Erythroblast (primary cell): ENCODE data around the gene CHST10.

Source experiments
- GATA1 ChIP-seq: IDR thresholded peaks from 2 replicates; pipeline ENCODE4 v1.6.1; 2011; ENCODE audit warnings: low read depth, mild to moderate bottlenecking, control low read depth, low read length, moderate library complexity
- POLR2A ChIP-seq: IDR thresholded peaks from 2 replicates; pipeline ENCODE4 v1.6.1; 2011; ENCODE audit warnings: mild to moderate bottlenecking, low read length

GRCh38 chr2:100406120-100406508 lies 11.4 kb downstream of the CHST10 start:
- no peak for TF ChIP-seq POLR2A
- no peak for TF ChIP-seq GATA1
